Measurements from ENCODE around the gene COL4A6. TPM values are rescaled to one million over a fixed set of nuclear protein-coding genes. Genes with fewer than 3 reads are reported as not detected.

Gene COL4A6
- total and polyA plus RNA-seq, 10 of the 15 experiments (the other 5 are each of a cell fraction or from before 2014, with no cell fraction given), result 0.02 to 0.56 (median 0.05) TPM; not detected in 3

DNA sequence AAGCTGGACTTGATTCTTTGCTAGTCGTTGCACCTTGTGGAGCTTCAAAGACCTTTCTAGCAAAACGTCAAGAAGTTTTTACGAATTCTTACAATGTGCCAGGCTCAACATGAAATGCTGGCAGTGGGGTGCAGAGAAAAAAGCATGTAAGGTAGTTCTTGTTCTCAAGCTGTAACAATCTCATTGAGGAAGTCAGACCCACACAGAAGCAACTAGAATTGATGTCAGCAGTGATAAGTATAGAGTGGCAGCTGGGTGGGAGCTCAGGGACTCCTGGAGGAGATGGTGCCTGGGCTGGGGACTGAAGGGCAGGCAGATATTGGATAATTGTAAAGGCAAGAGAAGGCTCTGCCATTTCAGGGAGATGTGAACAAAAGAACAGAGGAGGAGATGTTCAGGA, 264.3 kb downstream of the COL4A6 start:
- H4K20me1 ChIP-seq (ENCODE audit: control insufficient read depth, insufficient read depth), result no peaks in the 10 kb centered on the region
- no peaks in the 10 kb centered on the region for H3K9me3 ChIP-seq (replicated peaks; ENCODE audit: control insufficient read depth, insufficient read depth, low read length)
- no peaks in the 10 kb centered on the region for H3K36me3 ChIP-seq (ENCODE audit: control insufficient read depth in 2 of 2, insufficient read depth in 2 of 2, low read length in 1 of 2)
- no peaks in the 10 kb centered on the region for H3K4me1 ChIP-seq (ENCODE audit: control insufficient read depth, insufficient read depth, low read length)
- RAD21 ChIA-PET (ENCODE audit: unreplicated experiment), result no interaction called here
- SMC1A ChIA-PET (ENCODE audit: uncharacterized antibody, unreplicated experiment), result interaction anchor here (1.0 kb wide), 1 partner anchor 82 kb away, joined by 3 read pairs; the partner anchor contains the start of genes ATG4A and PSMD10
- no peak for DNase-seq (ENCODE audit: low read depth, low spot score)
- intact Hi-C loops (cut with micrococcal nuclease; ENCODE audit: unreplicated experiment) (no loop called here), in situ Hi-C loops (cut with MboI) (no loop called here)
- CTCF ChIA-PET, result no interaction called here
- no peak for FAIRE-seq
- no peak for ATAC-seq
- no peak overlapping the region for H3K27ac ChIP-seq (ENCODE audit: control insufficient read depth, insufficient read depth)
- H3K27me3 ChIP-seq (replicated peaks in 1 of 2; ENCODE audit: control insufficient read depth in 2 of 2, insufficient read depth in 2 of 2, low read length in 1 of 2), result no peaks in the 10 kb centered on the region
- H3K79me2 ChIP-seq (ENCODE audit: control insufficient read depth, insufficient read depth, low read length), result no peaks in the 10 kb centered on the region
- H2AFZ ChIP-seq (ENCODE audit: control insufficient read depth, low read depth, low read length), result no peak overlapping the region
- H3K4me3 ChIP-seq, result no peak overlapping the region
- no TSS peak for BruUV-seq (replicated peaks)
- H3K4me2 ChIP-seq (ENCODE audit: control insufficient read depth, insufficient read depth), result no peak overlapping the region
- no peak overlapping the region for H3K9ac ChIP-seq (ENCODE audit: control insufficient read depth, insufficient read depth, low read length)
- 4% methylated on average over 3 of the region's 3 CpGs for WGBS (ENCODE audit: insufficient coverage, insufficient replicate concordance, low lambda C conversion rate, missing lambda C conversion rate)
- POLR2A ChIA-PET, result no interaction called here
- TF ChIP-seq ESRRA (IDR thresholded peaks at IDR 0.05; ENCODE audit: low read length) (no peak), FOXM1 (IDR thresholded peaks at IDR 0.05; ENCODE audit: low read depth, low read length) (no peak), IKZF2 (IDR thresholded peaks at IDR 0.05) (no peak), SMAD1 (IDR thresholded peaks at IDR 0.05; ENCODE audit: low read depth, partially characterized antibody) (no peak), REST (IDR thresholded peaks at IDR 0.05; ENCODE audit: low read depth, low read length) (no peak), RAD21 (IDR thresholded peaks at IDR 0.05; ENCODE audit: insufficient read depth, low read depth, low read length) (no peak), CEBPB (IDR thresholded peaks at IDR 0.05; ENCODE audit: borderline replicate concordance in 1 of 2, low read depth in 2 of 2, low read length in 2 of 2) (no peak), TBL1XR1 (IDR thresholded peaks at IDR 0.05; ENCODE audit: low read depth, low read length) (no peak), RBBP5 (conservative IDR thresholded peaks at IDR 0.05) (no peak), MYC (IDR thresholded peaks at IDR 0.05; ENCODE audit: insufficient read depth, insufficient read length, insufficient replicate concordance, low read length, severe bottlenecking) (no peak), KAT2A (conservative IDR thresholded peaks at IDR 0.05; ENCODE audit: control insufficient read depth, low read depth, low read length) (no peak), TARDBP (IDR thresholded peaks at IDR 0.05; ENCODE audit: borderline replicate concordance) (no peak)
- TF ChIP-seq, protein P1, sequence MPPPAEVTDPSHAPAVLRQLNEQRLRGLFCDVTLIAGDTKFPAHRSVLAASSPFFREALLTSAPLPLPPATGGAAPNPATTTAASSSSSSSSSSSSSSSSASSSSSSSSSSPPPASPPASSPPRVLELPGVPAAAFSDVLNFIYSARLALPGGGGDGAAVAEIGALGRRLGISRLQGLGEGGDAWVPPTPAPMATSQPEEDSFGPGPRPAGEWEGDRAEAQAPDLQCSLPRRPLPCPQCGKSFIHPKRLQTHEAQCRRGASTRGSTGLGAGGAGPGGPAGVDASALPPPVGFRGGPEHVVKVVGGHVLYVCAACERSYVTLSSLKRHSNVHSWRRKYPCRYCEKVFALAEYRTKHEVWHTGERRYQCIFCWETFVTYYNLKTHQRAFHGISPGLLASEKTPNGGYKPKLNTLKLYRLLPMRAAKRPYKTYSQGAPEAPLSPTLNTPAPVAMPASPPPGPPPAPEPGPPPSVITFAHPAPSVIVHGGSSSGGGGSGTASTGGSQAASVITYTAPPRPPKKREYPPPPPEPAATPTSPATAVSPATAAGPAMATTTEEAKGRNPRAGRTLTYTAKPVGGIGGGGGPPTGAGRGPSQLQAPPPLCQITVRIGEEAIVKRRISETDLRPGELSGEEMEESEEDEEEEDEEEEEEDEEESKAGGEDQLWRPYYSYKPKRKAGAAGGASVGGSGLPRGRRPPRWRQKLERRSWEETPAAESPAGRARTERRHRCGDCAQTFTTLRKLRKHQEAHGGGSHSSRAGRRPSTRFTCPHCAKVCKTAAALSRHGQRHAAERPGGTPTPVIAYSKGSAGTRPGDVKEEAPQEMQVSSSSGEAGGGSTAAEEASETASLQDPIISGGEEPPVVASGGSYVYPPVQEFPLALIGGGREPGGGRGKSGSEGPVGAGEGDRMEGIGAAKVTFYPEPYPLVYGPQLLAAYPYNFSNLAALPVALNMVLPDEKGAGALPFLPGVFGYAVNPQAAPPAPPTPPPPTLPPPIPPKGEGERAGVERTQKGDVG (CRISPR knock-in tag; IDR thresholded peaks at IDR 0.05), result no peak
- TF ChIP-seq, protein P2, sequence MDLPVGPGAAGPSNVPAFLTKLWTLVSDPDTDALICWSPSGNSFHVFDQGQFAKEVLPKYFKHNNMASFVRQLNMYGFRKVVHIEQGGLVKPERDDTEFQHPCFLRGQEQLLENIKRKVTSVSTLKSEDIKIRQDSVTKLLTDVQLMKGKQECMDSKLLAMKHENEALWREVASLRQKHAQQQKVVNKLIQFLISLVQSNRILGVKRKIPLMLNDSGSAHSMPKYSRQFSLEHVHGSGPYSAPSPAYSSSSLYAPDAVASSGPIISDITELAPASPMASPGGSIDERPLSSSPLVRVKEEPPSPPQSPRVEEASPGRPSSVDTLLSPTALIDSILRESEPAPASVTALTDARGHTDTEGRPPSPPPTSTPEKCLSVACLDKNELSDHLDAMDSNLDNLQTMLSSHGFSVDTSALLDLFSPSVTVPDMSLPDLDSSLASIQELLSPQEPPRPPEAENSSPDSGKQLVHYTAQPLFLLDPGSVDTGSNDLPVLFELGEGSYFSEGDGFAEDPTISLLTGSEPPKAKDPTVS (IDR thresholded peaks at IDR 0.05; ENCODE audit: low read depth, low read length), result no peak
- TF ChIP-seq, protein P3, sequence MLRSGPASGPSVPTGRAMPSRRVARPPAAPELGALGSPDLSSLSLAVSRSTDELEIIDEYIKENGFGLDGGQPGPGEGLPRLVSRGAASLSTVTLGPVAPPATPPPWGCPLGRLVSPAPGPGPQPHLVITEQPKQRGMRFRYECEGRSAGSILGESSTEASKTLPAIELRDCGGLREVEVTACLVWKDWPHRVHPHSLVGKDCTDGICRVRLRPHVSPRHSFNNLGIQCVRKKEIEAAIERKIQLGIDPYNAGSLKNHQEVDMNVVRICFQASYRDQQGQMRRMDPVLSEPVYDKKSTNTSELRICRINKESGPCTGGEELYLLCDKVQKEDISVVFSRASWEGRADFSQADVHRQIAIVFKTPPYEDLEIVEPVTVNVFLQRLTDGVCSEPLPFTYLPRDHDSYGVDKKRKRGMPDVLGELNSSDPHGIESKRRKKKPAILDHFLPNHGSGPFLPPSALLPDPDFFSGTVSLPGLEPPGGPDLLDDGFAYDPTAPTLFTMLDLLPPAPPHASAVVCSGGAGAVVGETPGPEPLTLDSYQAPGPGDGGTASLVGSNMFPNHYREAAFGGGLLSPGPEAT (IDR thresholded peaks at IDR 0.05; ENCODE audit: low read depth), result no peak
